HepG2 (cell line): Measurements from ENCODE around the gene OR8S1. TPM values are rescaled to one million over a fixed set of nuclear protein-coding genes. Genes with fewer than 3 reads are reported as not detected.

ENCODE experiments used
- ATAC-seq: fragments of 200-7000 bp; cut with Tn5 transposase; 3 replicates; pipeline ENCODE4 v1.9.1; 2020; ENCODE audit warnings: mild to moderate bottlenecking, moderate library complexity
- BruUV-seq: library from RNA; stranded (reverse); fragments of 400-500 nt; replicated peaks from 2 replicates; lab custom pipeline; 2021; lab: Mats Ljungman, UMichigan
- CTCF ChIA-PET: fragments of 300-600 bp; formaldehyde crosslinking; extraction: SDS; loops from one replicate; lab custom pipeline; 2021; ENCODE audit warnings: low total read pairs, inconsistent platforms, low intra/inter-chr PET ratio; lab: Yijun Ruan, JAX
- POLR2A ChIA-PET: fragments of 350-600 bp; sonication (Branson Sonifier 250); formaldehyde crosslinking; loops from one replicate; lab custom pipeline; 2020; ENCODE audit warnings: antibody characterized with exemption, inconsistent platforms; lab: Yijun Ruan, JAX
- DNase-seq: peaks from one replicate; pipeline ENCODE4 v3.0.0-alpha.2; 2015; ENCODE audit warnings: low spot score
- FAIRE-seq: peaks from 3 replicates; lab custom pipeline; 2011; peaks lifted over from hg19 to GRCh38; lab: Jason Lieb, UNC
- H2AFZ ChIP-seq: one replicate; pipeline ENCODE4 v1.6.1; 2011; ENCODE audit warnings: low read length, inconsistent platforms
- H3K27ac ChIP-seq: fragments of 300-600 bp; 3 replicates; pipeline ENCODE4 v1.8.0; 2011; ENCODE audit warnings: mixed run types, mild to moderate bottlenecking, mixed read lengths, low read length, inconsistent platforms; ENCODE audit not compliant: insufficient read depth; ENCODE audit errors: extremely low read length
- H3K27me3 ChIP-seq, 2 experiments: fragments of 200-600 bp in 1 of 2; 2 replicates in 1 of 2; 3 replicates in 1 of 2; pipeline versions ENCODE4 v1.6.0 to v1.8.0; 2011; ENCODE audit warnings: low read length in 2 of 2, mild to moderate bottlenecking in 2 of 2, moderate library complexity in 2 of 2, inconsistent platforms in 1 of 2; ENCODE audit not compliant: insufficient read depth in 2 of 2, control insufficient read depth in 1 of 2
- H3K36me3 ChIP-seq, 2 experiments: fragments of 200-600 bp in 1 of 2; replicated peaks in 1 of 2; 2 replicates in 1 of 2; 3 replicates in 1 of 2; pipeline versions ENCODE4 v1.5.1 to v1.8.0; 2011; ENCODE audit warnings: low read length in 2 of 2, inconsistent platforms in 1 of 2; ENCODE audit not compliant: insufficient read depth in 2 of 2, control insufficient read depth in 1 of 2
- H3K4me1 ChIP-seq: 2 replicates; pipeline ENCODE4 v1.5.1; 2012; ENCODE audit warnings: low read length, inconsistent platforms; ENCODE audit not compliant: insufficient read depth
- H3K4me2 ChIP-seq: 2 replicates; pipeline ENCODE4 v1.6.0; 2011; ENCODE audit warnings: low read depth, low read length, inconsistent platforms
- H3K4me3 ChIP-seq, 3 experiments: fragments of 200-600 bp in 1 of 3; sonication (generic), shearing (Covaris generic) in 1 of 3; replicated peaks in 1 of 3; 2 replicates each; pipeline ENCODE4 v1.5.1; 2011 to 2016; ENCODE audit warnings: low read length in 3 of 3, inconsistent platforms in 2 of 3, low read depth in 2 of 3, mild to moderate bottlenecking in 2 of 3, control low read depth in 1 of 3, mixed read lengths in 1 of 3; ENCODE audit not compliant: insufficient read depth in 1 of 3
- H3K79me2 ChIP-seq: one replicate; pipeline ENCODE4 v1.6.1; 2011; ENCODE audit warnings: low read length, inconsistent platforms; ENCODE audit not compliant: insufficient read depth
- H3K9ac ChIP-seq: 2 replicates; pipeline ENCODE4 v1.6.0; 2011; ENCODE audit warnings: mild to moderate bottlenecking, low read depth, low read length, inconsistent platforms; ENCODE audit not compliant: insufficient read depth
- H3K9me3 ChIP-seq: 2 replicates; pipeline ENCODE4 v1.5.1; 2012; ENCODE audit warnings: mild to moderate bottlenecking, low read length
- H4K20me1 ChIP-seq: 2 replicates; pipeline ENCODE4 v1.6.0; 2011; ENCODE audit warnings: inconsistent platforms, mild to moderate bottlenecking, low read length, moderate library complexity; ENCODE audit not compliant: insufficient read depth
- CENPX ChIP-seq: sonication (generic); formaldehyde crosslinking; IDR thresholded peaks from 2 replicates; pipeline ENCODE4 v1.9.0; 2021; ENCODE audit warnings: mild to moderate bottlenecking, missing genetic modification reagents, moderate library complexity
- FOSL1 ChIP-seq: sonication (generic); formaldehyde crosslinking; IDR thresholded peaks from 2 replicates; pipeline ENCODE4 v1.9.0; 2021; ENCODE audit warnings: missing genetic modification reagents, borderline replicate concordance
- HNRNPUL1 ChIP-seq: fragments of 200-400 bp; formaldehyde crosslinking; IDR thresholded peaks from 2 replicates; pipeline ENCODE4 v1.6.1; 2017; ENCODE audit warnings: low read depth, mild to moderate bottlenecking, low read length, moderate library complexity
- RARA ChIP-seq: IDR thresholded peaks from 2 replicates; pipeline ENCODE4 v1.6.1; 2016; ENCODE audit warnings: missing genetic modification reagents, missing compliant biosample characterization
- RORA ChIP-seq: sonication (generic); formaldehyde crosslinking; IDR thresholded peaks from 2 replicates; pipeline ENCODE4 v1.5.0; 2020; ENCODE audit warnings: mild to moderate bottlenecking, missing genetic modification reagents, moderate library complexity
- ZMYM4 ChIP-seq: sonication (generic); formaldehyde crosslinking; IDR thresholded peaks from 2 replicates; pipeline ENCODE4 v1.8.1; 2023; ENCODE audit warnings: mild to moderate bottlenecking, missing genetic modification reagents
- ZNF329 ChIP-seq: sonication (generic); formaldehyde crosslinking; IDR thresholded peaks from 2 replicates; pipeline ENCODE4 v1.9.0; 2021; ENCODE audit warnings: low read depth, mild to moderate bottlenecking, missing genetic modification reagents
- ZNF468 ChIP-seq: sonication (generic); formaldehyde crosslinking; IDR thresholded peaks from 2 replicates; pipeline ENCODE4 v1.8.0; 2022; ENCODE audit warnings: mild to moderate bottlenecking, moderate library complexity, missing genetic modification reagents
- ZNF879 ChIP-seq: sonication (generic); formaldehyde crosslinking; IDR thresholded peaks from 2 replicates; pipeline ENCODE4 v1.8.1; 2023; ENCODE audit warnings: missing genetic modification reagents
- WGBS: methylation state at CpG from one replicate; pipeline ENCODE4 v1.1.6; 2017; ENCODE audit warnings: low lambda C conversion rate; 5-methylcytosine and 5-hydroxymethylcytosine counted together
- in situ Hi-C: cut with HindIII; loops from 2 replicates; pipeline ENCODE4 v1.10.0; 2017; ENCODE audit warnings: low pct_unique_long_range_greater_than_20kb; ENCODE audit not compliant: extremely low pct_ligation_motif_present
- intact Hi-C: fragments of 100-400 bp; cut with micrococcal nuclease; formaldehyde crosslinking; loops from one replicate; pipeline ENCODE4 v1.10.0; 2022; ENCODE audit not compliant: unreplicated experiment
- polyA plus RNA-seq, 8 experiments: library from polyadenylated mRNA; depleted of rRNA in 3 of 8; stranded (reverse) in 7 of 8; unstranded in 1 of 8; fragments of >200 nt; fragmentation: Illumina TruSeq in 4 of 8; extraction: Trizol in 4 of 8; gene quantifications; 2 replicates each; pipeline versions ENCODE4 v1.2.1 to v1.2.3, GENCODE V29; 2011 to 2016; ENCODE audit warnings: low read depth in 4 of 8, missing spikeins in 1 of 8, mixed read lengths in 1 of 8; ENCODE audit not compliant: insufficient read depth in 1 of 8
- total RNA-seq, 5 experiments: library from RNA; depleted of rRNA; stranded (reverse); fragments of >200 nt; fragmentation: Illumina TruSeq; extraction: Trizol; gene quantifications; 2 replicates each; pipeline ENCODE4 v1.2.3, GENCODE V29; 2016; ENCODE audit warnings: low read depth in 1 of 5
- TF ChIP-seq, protein P1 (sequence below): IDR thresholded peaks from 2 replicates; pipeline ENCODE4 v1.4.0; 2020; ENCODE audit warnings: mild to moderate bottlenecking, missing genetic modification reagents
- TF ChIP-seq, protein P2 (sequence below): sonication (generic); formaldehyde crosslinking; IDR thresholded peaks from 2 replicates; pipeline ENCODE4 v1.4.0; 2020; ENCODE audit warnings: missing genetic modification reagents

The OR8S1 gene
- total and polyA plus RNA-seq, 2 of the 13 experiments (the other 11 are each of a cell fraction or from before 2014, with no cell fraction given): not detected

DNA sequence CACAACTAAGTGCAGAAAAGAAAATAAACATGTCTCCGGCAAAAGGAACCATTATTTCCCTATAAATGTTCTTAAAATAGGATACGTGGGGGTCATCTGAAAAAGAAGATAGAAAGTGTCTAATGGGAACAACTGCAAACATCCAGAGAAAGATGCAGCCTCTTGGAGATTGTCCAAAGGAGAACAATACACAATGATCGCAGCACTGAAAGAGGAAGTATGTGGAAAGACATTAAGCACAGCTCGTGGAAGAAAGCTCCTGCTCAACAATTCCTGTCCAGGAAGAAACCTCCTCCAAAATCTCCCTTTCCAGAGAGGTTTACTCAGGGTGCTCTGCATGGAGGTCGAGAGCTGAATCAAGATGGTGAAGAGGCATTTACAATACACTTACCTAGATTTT is 46.9 kb downstream of the OR8S1 start:
- Histone ChIP-seq H4K20me1 (no peaks in the 10 kb centered on the region), H3K9me3 (no peaks in the 10 kb centered on the region), H3K36me3 (no peaks in the 10 kb centered on the region), H3K4me3 (no peak overlapping the region), H3K27me3 (peaks cover 2 to 10% of the 10 kb centered on the region in 2 experiments; a peak in 2 of 5 replicates), H3K4me2 (no peak overlapping the region), H3K27ac (no peak overlapping the region), H2AFZ (no peak overlapping the region), H3K79me2 (no peaks in the 10 kb centered on the region), H3K4me1 (no peaks in the 10 kb centered on the region), H3K9ac (no peak overlapping the region)
- FAIRE-seq: no peak
- ChIA-PET POLR2A (no interaction called here), CTCF (no interaction called here)
- in situ Hi-C loops (no loop called here), intact Hi-C loops (no loop called here)
- no peak for TF ChIP-seq ZNF468 (CRISPR knock-in tag)
- no peak for TF ChIP-seq ZNF329
- TF ChIP-seq CENPX (CRISPR knock-in tag): no peak
- TF ChIP-seq HNRNPUL1: no peak
- TF ChIP-seq ZNF879 (CRISPR knock-in tag): no peak
- no peak for TF ChIP-seq ZMYM4 (CRISPR knock-in tag)
- TF ChIP-seq, protein P1, sequence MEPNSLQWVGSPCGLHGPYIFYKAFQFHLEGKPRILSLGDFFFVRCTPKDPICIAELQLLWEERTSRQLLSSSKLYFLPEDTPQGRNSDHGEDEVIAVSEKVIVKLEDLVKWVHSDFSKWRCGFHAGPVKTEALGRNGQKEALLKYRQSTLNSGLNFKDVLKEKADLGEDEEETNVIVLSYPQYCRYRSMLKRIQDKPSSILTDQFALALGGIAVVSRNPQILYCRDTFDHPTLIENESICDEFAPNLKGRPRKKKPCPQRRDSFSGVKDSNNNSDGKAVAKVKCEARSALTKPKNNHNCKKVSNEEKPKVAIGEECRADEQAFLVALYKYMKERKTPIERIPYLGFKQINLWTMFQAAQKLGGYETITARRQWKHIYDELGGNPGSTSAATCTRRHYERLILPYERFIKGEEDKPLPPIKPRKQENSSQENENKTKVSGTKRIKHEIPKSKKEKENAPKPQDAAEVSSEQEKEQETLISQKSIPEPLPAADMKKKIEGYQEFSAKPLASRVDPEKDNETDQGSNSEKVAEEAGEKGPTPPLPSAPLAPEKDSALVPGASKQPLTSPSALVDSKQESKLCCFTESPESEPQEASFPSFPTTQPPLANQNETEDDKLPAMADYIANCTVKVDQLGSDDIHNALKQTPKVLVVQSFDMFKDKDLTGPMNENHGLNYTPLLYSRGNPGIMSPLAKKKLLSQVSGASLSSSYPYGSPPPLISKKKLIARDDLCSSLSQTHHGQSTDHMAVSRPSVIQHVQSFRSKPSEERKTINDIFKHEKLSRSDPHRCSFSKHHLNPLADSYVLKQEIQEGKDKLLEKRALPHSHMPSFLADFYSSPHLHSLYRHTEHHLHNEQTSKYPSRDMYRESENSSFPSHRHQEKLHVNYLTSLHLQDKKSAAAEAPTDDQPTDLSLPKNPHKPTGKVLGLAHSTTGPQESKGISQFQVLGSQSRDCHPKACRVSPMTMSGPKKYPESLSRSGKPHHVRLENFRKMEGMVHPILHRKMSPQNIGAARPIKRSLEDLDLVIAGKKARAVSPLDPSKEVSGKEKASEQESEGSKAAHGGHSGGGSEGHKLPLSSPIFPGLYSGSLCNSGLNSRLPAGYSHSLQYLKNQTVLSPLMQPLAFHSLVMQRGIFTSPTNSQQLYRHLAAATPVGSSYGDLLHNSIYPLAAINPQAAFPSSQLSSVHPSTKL (CRISPR knock-in tag): no peak
- TF ChIP-seq FOSL1: no peak
- no peak for TF ChIP-seq RORA (CRISPR knock-in tag)
- TF ChIP-seq RARA (CRISPR knock-in tag): no peak
- TF ChIP-seq, protein P2, sequence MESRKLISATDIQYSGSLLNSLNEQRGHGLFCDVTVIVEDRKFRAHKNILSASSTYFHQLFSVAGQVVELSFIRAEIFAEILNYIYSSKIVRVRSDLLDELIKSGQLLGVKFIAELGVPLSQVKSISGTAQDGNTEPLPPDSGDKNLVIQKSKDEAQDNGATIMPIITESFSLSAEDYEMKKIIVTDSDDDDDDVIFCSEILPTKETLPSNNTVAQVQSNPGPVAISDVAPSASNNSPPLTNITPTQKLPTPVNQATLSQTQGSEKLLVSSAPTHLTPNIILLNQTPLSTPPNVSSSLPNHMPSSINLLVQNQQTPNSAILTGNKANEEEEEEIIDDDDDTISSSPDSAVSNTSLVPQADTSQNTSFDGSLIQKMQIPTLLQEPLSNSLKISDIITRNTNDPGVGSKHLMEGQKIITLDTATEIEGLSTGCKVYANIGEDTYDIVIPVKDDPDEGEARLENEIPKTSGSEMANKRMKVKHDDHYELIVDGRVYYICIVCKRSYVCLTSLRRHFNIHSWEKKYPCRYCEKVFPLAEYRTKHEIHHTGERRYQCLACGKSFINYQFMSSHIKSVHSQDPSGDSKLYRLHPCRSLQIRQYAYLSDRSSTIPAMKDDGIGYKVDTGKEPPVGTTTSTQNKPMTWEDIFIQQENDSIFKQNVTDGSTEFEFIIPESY (CRISPR knock-in tag): no peak
- BruUV-seq: no TSS peak
- no peak for ATAC-seq
- WGBS: 13% methylated on average over 5 of the region's 5 CpGs
- no peak for DNase-seq

Other genes starting within 250 kb of the OR8S1 start
- 6.6 and 7.7 TPM in 2 replicates for gene ZNF641, start 174.7 kb upstream of the OR8S1 start, total RNA-seq (2016; rRNA removed; fragmentation: Illumina TruSeq; extraction: Trizol)
- gene ZNF641, start 174.7 kb upstream of the OR8S1 start, polyA plus RNA-seq (2011; rRNA removed): 4.4 and 4.9 TPM in 2 replicates
- gene ANP32D, start 53.1 kb upstream of the OR8S1 start, total RNA-seq (2016; rRNA removed; fragmentation: Illumina TruSeq; extraction: Trizol): not detected in 2 replicates
- gene ANP32D, start 53.1 kb upstream of the OR8S1 start, polyA plus RNA-seq (2011; rRNA removed): not detected in 2 replicates
- gene C12orf54, start 43.1 kb upstream of the OR8S1 start, total RNA-seq (2016; rRNA removed; fragmentation: Illumina TruSeq; extraction: Trizol): not detected in 2 replicates
- gene C12orf54, start 43.1 kb upstream of the OR8S1 start, polyA plus RNA-seq (2011; rRNA removed): not detected in 2 replicates
- not detected in 2 replicates for gene LALBA, start 44.4 kb downstream of the OR8S1 start, total RNA-seq (2016; rRNA removed; fragmentation: Illumina TruSeq; extraction: Trizol)
- gene LALBA, start 44.4 kb downstream of the OR8S1 start, polyA plus RNA-seq (2011; rRNA removed): not detected in 2 replicates
- 40.1 and 41.3 TPM in 2 replicates for gene KANSL2, start 156.6 kb downstream of the OR8S1 start, total RNA-seq (2016; rRNA removed; fragmentation: Illumina TruSeq; extraction: Trizol)
- 22.0 and 24.1 TPM in 2 replicates for gene KANSL2, start 156.6 kb downstream of the OR8S1 start, polyA plus RNA-seq (2011; rRNA removed)
- gene CCNT1, start 191.1 kb downstream of the OR8S1 start, total RNA-seq (2016; rRNA removed; fragmentation: Illumina TruSeq; extraction: Trizol): 26.8 and 28.2 TPM in 2 replicates
- 15.3 and 18.0 TPM in 2 replicates for gene CCNT1, start 191.1 kb downstream of the OR8S1 start, polyA plus RNA-seq (2011; rRNA removed)